Mammary epithelial cell (primary cell): ENCODE measurements around the gene RBM4B.

ENCODE experiments used
- EZH2 ChIP-seq: IDR thresholded peaks from 2 replicates; pipeline ENCODE4 v1.6.1; 2012; ENCODE audit warnings: low read length, inconsistent platforms, borderline replicate concordance
- TF ChIP-seq, protein P1 (sequence below), 2 donors: IDR thresholded peaks in 1 of 2; conservative IDR thresholded peaks in 1 of 2; 2 replicates each; pipeline ENCODE4 v1.5.1; 2011 to 2012; ENCODE audit warnings: inconsistent platforms in 2 of 2, low read length in 2 of 2, mild to moderate bottlenecking in 2 of 2, control low read depth in 1 of 2, low read depth in 1 of 2; ENCODE audit not compliant: insufficient read depth in 1 of 2; ENCODE audit errors: extremely low read depth in 1 of 2

DNA sequence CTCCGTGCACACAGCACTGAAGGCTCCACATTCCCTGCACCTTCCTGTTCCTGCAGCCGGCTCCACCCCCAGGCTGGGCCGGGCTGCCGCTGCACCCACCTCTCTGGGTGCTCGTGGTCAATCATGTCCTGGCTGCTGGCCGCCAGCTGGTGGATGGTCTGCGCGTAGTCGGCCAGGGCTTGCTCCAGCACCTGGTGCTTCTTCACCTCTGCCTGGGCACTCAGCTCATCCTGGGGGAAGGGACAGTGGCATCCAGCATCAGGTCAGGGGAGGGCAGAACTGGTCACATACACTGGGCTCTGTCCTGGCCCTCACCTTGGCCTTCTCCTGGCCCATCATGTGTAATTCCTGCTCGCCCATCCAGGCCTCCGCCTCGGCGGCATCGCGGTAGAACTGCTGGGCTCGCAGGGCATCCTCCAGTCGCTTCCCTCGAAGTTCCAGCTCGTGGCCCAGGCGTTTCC is 15.2 kb upstream of the RBM4B start:
- no peak for TF ChIP-seq EZH2
- TF ChIP-seq, protein P1, sequence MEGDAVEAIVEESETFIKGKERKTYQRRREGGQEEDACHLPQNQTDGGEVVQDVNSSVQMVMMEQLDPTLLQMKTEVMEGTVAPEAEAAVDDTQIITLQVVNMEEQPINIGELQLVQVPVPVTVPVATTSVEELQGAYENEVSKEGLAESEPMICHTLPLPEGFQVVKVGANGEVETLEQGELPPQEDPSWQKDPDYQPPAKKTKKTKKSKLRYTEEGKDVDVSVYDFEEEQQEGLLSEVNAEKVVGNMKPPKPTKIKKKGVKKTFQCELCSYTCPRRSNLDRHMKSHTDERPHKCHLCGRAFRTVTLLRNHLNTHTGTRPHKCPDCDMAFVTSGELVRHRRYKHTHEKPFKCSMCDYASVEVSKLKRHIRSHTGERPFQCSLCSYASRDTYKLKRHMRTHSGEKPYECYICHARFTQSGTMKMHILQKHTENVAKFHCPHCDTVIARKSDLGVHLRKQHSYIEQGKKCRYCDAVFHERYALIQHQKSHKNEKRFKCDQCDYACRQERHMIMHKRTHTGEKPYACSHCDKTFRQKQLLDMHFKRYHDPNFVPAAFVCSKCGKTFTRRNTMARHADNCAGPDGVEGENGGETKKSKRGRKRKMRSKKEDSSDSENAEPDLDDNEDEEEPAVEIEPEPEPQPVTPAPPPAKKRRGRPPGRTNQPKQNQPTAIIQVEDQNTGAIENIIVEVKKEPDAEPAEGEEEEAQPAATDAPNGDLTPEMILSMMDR (conservative IDR thresholded peaks at IDR 0.05 in 1 of 2, IDR thresholded peaks at IDR 0.05 in 1 of 2; ENCODE audit: extremely low read depth in 1 of 2, insufficient read depth in 1 of 2, low read depth in 1 of 2, low read length in 2 of 2) = no peak
